Ovary (tissue), 3 donors: ENCODE data around the gene SCN2B.

Experiments
- EP300 ChIP-seq: sonication (generic); formaldehyde crosslinking; IDR thresholded peaks from one replicate; pipeline ENCODE4 v1.6.1; 2017; ENCODE audit warnings: antibody characterized with exemption
- POLR2A ChIP-seq: fragments of 450-650 bp; IDR thresholded peaks from one replicate; pipeline ENCODE4 v1.6.1; 2017; ENCODE audit warnings: antibody characterized with exemption, mild to moderate bottlenecking, moderate library complexity
- TF ChIP-seq, protein P1 (sequence below), 3 donors: fragments of 450-650 bp in 2 of 3; fragments of 200-600 bp in 1 of 3; IDR thresholded peaks; one replicate each; pipeline versions ENCODE4 v1.5.1 to v1.8.0; 2016 to 2022; ENCODE audit warnings: antibody characterized with exemption in 3 of 3, mild to moderate bottlenecking in 1 of 3
- donor health status: DM: no; HTN: no; CAD: no.

GRCh38 chr11:118224511-118225188, 48.2 kb upstream of the SCN2B start, which contains the start of gene JAML:
- TF ChIP-seq POLR2A (no peak), EP300 (no peak)
- TF ChIP-seq, protein P1, sequence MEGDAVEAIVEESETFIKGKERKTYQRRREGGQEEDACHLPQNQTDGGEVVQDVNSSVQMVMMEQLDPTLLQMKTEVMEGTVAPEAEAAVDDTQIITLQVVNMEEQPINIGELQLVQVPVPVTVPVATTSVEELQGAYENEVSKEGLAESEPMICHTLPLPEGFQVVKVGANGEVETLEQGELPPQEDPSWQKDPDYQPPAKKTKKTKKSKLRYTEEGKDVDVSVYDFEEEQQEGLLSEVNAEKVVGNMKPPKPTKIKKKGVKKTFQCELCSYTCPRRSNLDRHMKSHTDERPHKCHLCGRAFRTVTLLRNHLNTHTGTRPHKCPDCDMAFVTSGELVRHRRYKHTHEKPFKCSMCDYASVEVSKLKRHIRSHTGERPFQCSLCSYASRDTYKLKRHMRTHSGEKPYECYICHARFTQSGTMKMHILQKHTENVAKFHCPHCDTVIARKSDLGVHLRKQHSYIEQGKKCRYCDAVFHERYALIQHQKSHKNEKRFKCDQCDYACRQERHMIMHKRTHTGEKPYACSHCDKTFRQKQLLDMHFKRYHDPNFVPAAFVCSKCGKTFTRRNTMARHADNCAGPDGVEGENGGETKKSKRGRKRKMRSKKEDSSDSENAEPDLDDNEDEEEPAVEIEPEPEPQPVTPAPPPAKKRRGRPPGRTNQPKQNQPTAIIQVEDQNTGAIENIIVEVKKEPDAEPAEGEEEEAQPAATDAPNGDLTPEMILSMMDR (IDR thresholded peaks at IDR 0.05): no peak
